Vagina (tissue), 2 donors: ENCODE results near the gene B3GNT4.

Source experiments
- POLR2A ChIP-seq, 2 donors: fragments of 450-650 bp; IDR thresholded peaks; one replicate each; pipeline ENCODE4 v1.6.1; 2017; ENCODE audit warnings: antibody characterized with exemption in 2 of 2, mild to moderate bottlenecking in 2 of 2, moderate library complexity in 2 of 2
- POLR2AphosphoS5 ChIP-seq, 2 donors: sonication (generic); formaldehyde crosslinking; IDR thresholded peaks; one replicate each; pipeline ENCODE4 v1.9.0; 2017; ENCODE audit warnings: antibody characterized with exemption in 2 of 2, mild to moderate bottlenecking in 2 of 2, low read depth in 1 of 2; ENCODE audit not compliant: insufficient read depth in 1 of 2
- TF ChIP-seq, protein P1 (sequence below), 3 experiments: fragments of 450-650 bp in 2 of 3; fragments of 200-600 bp in 1 of 3; sonication (generic) in 1 of 3; IDR thresholded peaks; one replicate each; pipeline ENCODE4 v1.5.1; 2017 to 2019; ENCODE audit warnings: antibody characterized with exemption in 3 of 3, mild to moderate bottlenecking in 2 of 3, moderate library complexity in 2 of 3

DNA sequence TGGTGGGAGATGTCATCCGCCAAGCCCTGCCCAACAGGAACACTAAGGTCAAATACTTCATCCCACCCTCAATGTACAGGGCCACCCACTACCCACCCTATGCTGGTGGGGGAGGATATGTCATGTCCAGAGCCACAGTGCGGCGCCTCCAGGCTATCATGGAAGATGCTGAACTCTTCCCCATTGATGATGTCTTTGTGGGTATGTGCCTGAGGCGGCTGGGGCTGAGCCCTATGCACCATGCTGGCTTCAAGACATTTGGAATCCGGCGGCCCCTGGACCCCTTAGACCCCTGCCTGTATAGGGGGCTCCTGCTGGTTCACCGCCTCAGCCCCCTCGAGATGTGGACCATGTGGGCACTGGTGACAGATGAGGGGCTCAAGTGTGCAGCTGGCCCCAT, 3.5 kb downstream of the B3GNT4 start:
- TF ChIP-seq, protein P1, sequence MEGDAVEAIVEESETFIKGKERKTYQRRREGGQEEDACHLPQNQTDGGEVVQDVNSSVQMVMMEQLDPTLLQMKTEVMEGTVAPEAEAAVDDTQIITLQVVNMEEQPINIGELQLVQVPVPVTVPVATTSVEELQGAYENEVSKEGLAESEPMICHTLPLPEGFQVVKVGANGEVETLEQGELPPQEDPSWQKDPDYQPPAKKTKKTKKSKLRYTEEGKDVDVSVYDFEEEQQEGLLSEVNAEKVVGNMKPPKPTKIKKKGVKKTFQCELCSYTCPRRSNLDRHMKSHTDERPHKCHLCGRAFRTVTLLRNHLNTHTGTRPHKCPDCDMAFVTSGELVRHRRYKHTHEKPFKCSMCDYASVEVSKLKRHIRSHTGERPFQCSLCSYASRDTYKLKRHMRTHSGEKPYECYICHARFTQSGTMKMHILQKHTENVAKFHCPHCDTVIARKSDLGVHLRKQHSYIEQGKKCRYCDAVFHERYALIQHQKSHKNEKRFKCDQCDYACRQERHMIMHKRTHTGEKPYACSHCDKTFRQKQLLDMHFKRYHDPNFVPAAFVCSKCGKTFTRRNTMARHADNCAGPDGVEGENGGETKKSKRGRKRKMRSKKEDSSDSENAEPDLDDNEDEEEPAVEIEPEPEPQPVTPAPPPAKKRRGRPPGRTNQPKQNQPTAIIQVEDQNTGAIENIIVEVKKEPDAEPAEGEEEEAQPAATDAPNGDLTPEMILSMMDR (IDR thresholded peaks at IDR 0.05) = no peak
- no peak for TF ChIP-seq POLR2AphosphoS5 (IDR thresholded peaks at IDR 0.05; ENCODE audit: insufficient read depth in 1 of 2, low read depth in 1 of 2)
- TF ChIP-seq POLR2A (IDR thresholded peaks at IDR 0.05) = no peak
